Endothelial cell (in vitro differentiated cells): Measurements from ENCODE around the gene IQCE. TPM values are rescaled to one million over a fixed set of nuclear protein-coding genes. Genes with fewer than 3 reads are reported as not detected.

Experiments used
- DNase-seq: peaks from one replicate; pipeline ENCODE4 v3.0.0; 2021; ENCODE audit warnings: low spot score
- H3K27ac Mint-ChIP-seq: one replicate; pipeline ENCODE4 v1.8.0; 2021; ENCODE audit warnings: mixed read lengths, inconsistent platforms; ENCODE audit not compliant: unreplicated experiment
- H3K27me3 Mint-ChIP-seq: one replicate; pipeline ENCODE4 v1.8.0; 2021; ENCODE audit warnings: mild to moderate bottlenecking, moderate library complexity, mixed read lengths, inconsistent platforms; ENCODE audit not compliant: unreplicated experiment
- H3K36me3 Mint-ChIP-seq: one replicate; pipeline ENCODE4 v1.8.0; 2021; ENCODE audit warnings: mild to moderate bottlenecking, low read depth, mixed read lengths, inconsistent platforms; ENCODE audit not compliant: unreplicated experiment
- H3K4me1 Mint-ChIP-seq: one replicate; pipeline ENCODE4 v1.8.0; 2021; ENCODE audit warnings: mild to moderate bottlenecking, mixed read lengths, inconsistent platforms; ENCODE audit not compliant: unreplicated experiment
- H3K4me3 Mint-ChIP-seq: one replicate; pipeline ENCODE4 v1.8.0; 2021; ENCODE audit warnings: mild to moderate bottlenecking, mixed read lengths, inconsistent platforms; ENCODE audit not compliant: unreplicated experiment
- H3K9me3 Mint-ChIP-seq: one replicate; pipeline ENCODE4 v1.8.0; 2021; ENCODE audit warnings: mixed read lengths, inconsistent platforms; ENCODE audit not compliant: unreplicated experiment
- total RNA-seq: library from RNA; stranded (reverse); fragmentation: NEBNext Ultra II Directional; extraction: Animal tissue kit (Norgen Biotek cat#: 25700); gene quantifications from one replicate; pipeline ENCODE4 v1.2.1, GENCODE V29; 2021; ENCODE audit not compliant: unreplicated experiment
- TF ChIP-seq, protein P1 (sequence below): fragments of 200-600 bp; sonication (generic); IDR thresholded peaks from one replicate; pipeline ENCODE4 v1.5.0; 2021; ENCODE audit warnings: antibody characterized with exemption; ENCODE audit not compliant: unreplicated experiment

The IQCE gene
- total RNA-seq, 1 donor from 2014 or later: 9.6 TPM

GRCh38 chr7:2610466-2610865 is 51.7 kb downstream of the IQCE start:
- DNase-seq: no peak
- peaks cover 8% of the 10 kb centered on the region for H3K4me1 Mint-ChIP-seq
- no peaks in the 10 kb centered on the region for H3K27me3 Mint-ChIP-seq
- H3K4me3 Mint-ChIP-seq: no peak overlapping the region
- H3K27ac Mint-ChIP-seq: peak overlapping the region; percentile 68
- H3K9me3 Mint-ChIP-seq: no peaks in the 10 kb centered on the region
- no peaks in the 10 kb centered on the region for H3K36me3 Mint-ChIP-seq
- TF ChIP-seq, protein P1, sequence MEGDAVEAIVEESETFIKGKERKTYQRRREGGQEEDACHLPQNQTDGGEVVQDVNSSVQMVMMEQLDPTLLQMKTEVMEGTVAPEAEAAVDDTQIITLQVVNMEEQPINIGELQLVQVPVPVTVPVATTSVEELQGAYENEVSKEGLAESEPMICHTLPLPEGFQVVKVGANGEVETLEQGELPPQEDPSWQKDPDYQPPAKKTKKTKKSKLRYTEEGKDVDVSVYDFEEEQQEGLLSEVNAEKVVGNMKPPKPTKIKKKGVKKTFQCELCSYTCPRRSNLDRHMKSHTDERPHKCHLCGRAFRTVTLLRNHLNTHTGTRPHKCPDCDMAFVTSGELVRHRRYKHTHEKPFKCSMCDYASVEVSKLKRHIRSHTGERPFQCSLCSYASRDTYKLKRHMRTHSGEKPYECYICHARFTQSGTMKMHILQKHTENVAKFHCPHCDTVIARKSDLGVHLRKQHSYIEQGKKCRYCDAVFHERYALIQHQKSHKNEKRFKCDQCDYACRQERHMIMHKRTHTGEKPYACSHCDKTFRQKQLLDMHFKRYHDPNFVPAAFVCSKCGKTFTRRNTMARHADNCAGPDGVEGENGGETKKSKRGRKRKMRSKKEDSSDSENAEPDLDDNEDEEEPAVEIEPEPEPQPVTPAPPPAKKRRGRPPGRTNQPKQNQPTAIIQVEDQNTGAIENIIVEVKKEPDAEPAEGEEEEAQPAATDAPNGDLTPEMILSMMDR: no peak

DNA sequence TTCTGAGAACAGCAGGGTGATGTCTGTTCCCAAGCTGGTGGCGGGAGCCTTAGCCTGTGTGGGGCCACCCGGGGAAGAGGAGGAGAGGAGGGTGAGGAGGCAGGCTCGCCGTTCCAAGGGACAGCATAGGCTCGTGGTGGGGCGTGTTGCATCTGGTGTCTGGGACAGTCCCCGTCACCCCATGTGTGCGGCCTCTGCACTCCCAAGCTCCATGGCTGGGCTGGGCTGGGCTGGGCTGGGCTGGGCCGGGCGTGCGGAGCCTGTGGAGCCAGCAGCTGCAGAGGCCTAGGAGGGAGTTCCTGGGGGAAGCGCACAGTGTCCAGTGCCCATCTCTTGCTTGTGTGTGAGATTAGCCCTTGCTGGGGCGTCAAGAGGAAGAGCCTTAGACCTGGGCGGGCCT is 52.1 kb downstream of the IQCE start:
- Mint-ChIP-seq H3K27ac (peak overlapping the region; percentile 68), H3K9me3 (no peaks in the 10 kb centered on the region), H3K4me3 (no peak overlapping the region), H3K27me3 (no peaks in the 10 kb centered on the region), H3K36me3 (no peaks in the 10 kb centered on the region), H3K4me1 (peaks cover 8% of the 10 kb centered on the region)
- TF ChIP-seq, protein P1: no peak
- DNase-seq: no peak

- Mint-ChIP-seq H3K27me3 (no peaks in the 10 kb centered on the region), H3K36me3 (no peaks in the 10 kb centered on the region), H3K4me3 (no peak overlapping the region), H3K27ac (no peak overlapping the region), H3K9me3 (no peaks in the 10 kb centered on the region), H3K4me1 (peaks cover 8% of the 10 kb centered on the region)
- TF ChIP-seq, protein P1: no peak
- no peak for DNase-seq
Measured at GRCh38 chr7:2611401-2611800, 52.6 kb downstream of the IQCE start.

- Mint-ChIP-seq H3K27me3 (no peaks in the 10 kb centered on the region), H3K36me3 (no peaks in the 10 kb centered on the region), H3K9me3 (no peaks in the 10 kb centered on the region), H3K27ac (no peak overlapping the region), H3K4me3 (no peak overlapping the region), H3K4me1 (peaks cover 8% of the 10 kb centered on the region)
- DNase-seq: no peak
- TF ChIP-seq, protein P1: no peak
Measured at GRCh38 chr7:2611922-2612321, 53.1 kb downstream of the IQCE start.

DNA sequence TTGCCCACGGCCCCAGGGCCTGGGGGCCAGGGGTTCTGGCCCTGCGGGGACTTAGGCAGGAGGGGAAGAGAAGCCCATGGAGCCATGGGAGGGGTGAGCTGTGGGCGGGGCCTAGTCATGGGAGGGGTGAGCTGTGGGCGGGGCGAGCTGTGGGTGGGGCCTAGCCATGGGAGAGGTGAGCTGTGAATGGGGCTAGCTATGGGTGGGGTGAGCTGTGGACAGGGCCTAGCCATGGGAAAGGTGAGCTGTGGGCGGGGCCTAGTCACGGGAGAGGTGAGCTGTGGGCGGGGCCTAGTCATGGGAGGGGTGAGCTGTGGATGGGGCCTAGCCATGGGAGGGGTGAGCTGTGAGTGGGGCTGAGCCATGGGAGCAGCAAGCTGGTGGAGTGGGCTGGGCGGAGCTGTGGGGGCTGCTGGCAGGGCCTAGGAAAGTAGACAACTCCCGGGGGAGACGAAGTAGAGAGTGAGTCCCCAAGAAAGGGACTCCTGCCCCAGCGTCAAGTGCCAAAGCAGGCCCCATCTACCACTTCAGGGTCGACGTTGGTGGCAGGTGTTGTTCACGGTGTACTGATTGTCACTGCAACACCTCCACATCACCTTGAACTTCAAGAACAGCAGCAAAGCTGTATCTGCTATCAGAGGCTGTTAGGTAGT is 53.8 kb downstream of the IQCE start:
- Mint-ChIP-seq H3K27me3 (no peaks in the 10 kb centered on the region), H3K4me3 (no peak overlapping the region), H3K4me1 (peaks cover 3% of the 10 kb centered on the region), H3K27ac (no peak overlapping the region), H3K9me3 (no peaks in the 10 kb centered on the region), H3K36me3 (no peaks in the 10 kb centered on the region)
- TF ChIP-seq, protein P1: no peak
- no peak for DNase-seq
